GM21737 (cell line): ENCODE measurements around the gene COPS4.
A peak's percentile ranks its signal among the peaks of the same experiment; 100 is the strongest.

Experiments used
- ATAC-seq: cut with Tn5 transposase; IDR thresholded peaks from one replicate; pipeline ENCODE4 v1.9.1; 2021; ENCODE audit warnings: mild to moderate bottlenecking, moderate library complexity; ENCODE audit not compliant: unreplicated experiment

Gene COPS4

GRCh38 chr4:83115656-83116285, 80.8 kb downstream of the COPS4 start:
- ATAC-seq = no peak

GRCh38 chr4:83118869-83119268, 83.9 kb downstream of the COPS4 start:
- ATAC-seq = no peak

- ATAC-seq = no peak
Observed at GRCh38 chr4:83121246-83121645, 86.3 kb downstream of the COPS4 start.

DNA sequence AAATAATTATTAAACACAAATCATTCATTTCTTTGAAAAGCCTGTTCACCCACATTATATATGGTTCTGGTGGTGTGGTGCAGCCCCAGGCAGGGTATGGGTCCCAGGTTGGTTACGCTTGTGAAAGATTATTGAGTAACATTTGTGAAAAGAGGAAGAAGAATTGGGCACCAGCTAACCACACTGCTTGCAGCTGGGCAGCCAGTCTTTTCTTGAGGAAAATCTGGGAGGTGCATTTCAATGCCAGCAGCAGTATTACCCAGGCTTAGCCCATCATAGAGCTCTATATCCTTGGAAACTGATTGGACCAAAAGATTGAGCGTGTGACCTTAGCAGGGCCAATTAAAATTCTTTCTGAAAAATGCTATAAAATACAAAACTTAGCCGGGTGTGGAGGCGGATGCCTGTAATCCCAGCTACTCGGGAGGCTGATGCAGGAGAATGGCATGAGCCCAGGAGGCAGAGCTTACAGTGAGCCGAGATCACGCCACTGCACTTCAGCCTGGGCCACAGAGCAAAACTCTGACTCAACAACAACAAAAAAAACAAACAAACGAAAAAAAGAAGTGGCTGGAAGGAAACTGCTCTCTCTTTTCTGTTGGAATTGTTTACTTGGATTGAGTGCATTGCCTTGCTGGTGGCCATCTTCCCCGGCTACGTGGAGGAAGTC, 89.3 kb downstream of the COPS4 start:
- peak; percentile 67 for ATAC-seq
